SU-DHL-6 (cell line): Measurements from ENCODE around the gene RASSF5.

ENCODE experiments used
- H2AFZ ChIP-seq: fragments of 200-600 bp; sonication (generic); 2 replicates; pipeline ENCODE4 v1.6.1; 2014; ENCODE audit warnings: low read depth, mild to moderate bottlenecking, moderate library complexity, mixed read lengths, antibody characterized with exemption, low read length; ENCODE audit not compliant: severe bottlenecking
- H3F3A ChIP-seq: fragments of 200-600 bp; shearing (Covaris generic); 2 replicates; pipeline ENCODE4 v1.6.0; 2016; ENCODE audit warnings: antibody characterized with exemption, mild to moderate bottlenecking; ENCODE audit not compliant: insufficient read depth
- H3K27ac ChIP-seq: fragments of 200-600 bp; sonication (generic); 2 replicates; pipeline ENCODE4 v1.5.1; 2016; ENCODE audit warnings: low read depth, mild to moderate bottlenecking, low read length, moderate library complexity, mixed read lengths
- H3K27me3 ChIP-seq: fragments of 200-600 bp; sonication (generic), shearing (Covaris generic); 2 replicates; pipeline ENCODE4 v1.6.0; 2014; ENCODE audit warnings: mild to moderate bottlenecking, low read length
- H3K36me3 ChIP-seq: fragments of 200-600 bp; sonication (generic); 2 replicates; pipeline ENCODE4 v1.6.1; 2014; ENCODE audit warnings: mild to moderate bottlenecking, low read length, mixed read lengths
- H3K4me2 ChIP-seq: fragments of 300-600, 200-600 bp; shearing (Covaris generic), sonication (generic); 2 replicates; pipeline ENCODE4 v1.6.0; 2014; ENCODE audit warnings: low read length, low read depth, mild to moderate bottlenecking; ENCODE audit not compliant: poor library complexity, severe bottlenecking
- H3K4me3 ChIP-seq: fragments of 200-600 bp; sonication (generic); 2 replicates; pipeline ENCODE4 v1.5.1; 2014; ENCODE audit warnings: antibody characterized with exemption, low read length, mild to moderate bottlenecking, mixed read lengths; ENCODE audit not compliant: insufficient read depth, poor library complexity, severe bottlenecking
- H3K79me2 ChIP-seq: fragments of 200-600 bp; sonication (generic); 2 replicates; pipeline ENCODE4 v1.6.1; 2014; ENCODE audit warnings: mild to moderate bottlenecking, low read length, moderate library complexity; ENCODE audit not compliant: insufficient read depth
- H3K9ac ChIP-seq: fragments of 200-600 bp; sonication (generic); 2 replicates; pipeline ENCODE4 v1.7.0; 2014; ENCODE audit warnings: mild to moderate bottlenecking, low read length
- H3K9me2 ChIP-seq: fragments of 200-600 bp; sonication (generic); replicated peaks from 2 replicates; pipeline ENCODE4 v1.6.1; 2014; ENCODE audit warnings: low read length; ENCODE audit not compliant: insufficient read depth
- H3K9me3 ChIP-seq: fragments of 200-600 bp; sonication (generic); 2 replicates; pipeline ENCODE4 v1.6.1; 2014; ENCODE audit warnings: low read length, mixed read lengths; ENCODE audit not compliant: insufficient read depth
- H4K20me1 ChIP-seq: fragments of 200-600 bp; sonication (generic); 2 replicates; pipeline ENCODE4 v1.6.1; 2014; ENCODE audit warnings: low read depth, mild to moderate bottlenecking, antibody characterized with exemption, low read length, moderate library complexity, mixed read lengths
- EZH2phosphoT487 ChIP-seq: fragments of 200-600 bp; sonication (generic), shearing (Covaris generic); conservative IDR thresholded peaks from 2 replicates; pipeline ENCODE4 v1.6.1; 2018; ENCODE audit warnings: mild to moderate bottlenecking, antibody characterized with exemption, low read length, moderate library complexity, mixed read lengths
- TF ChIP-seq, protein P1 (sequence below): fragments of 200-600 bp; sonication (generic); IDR thresholded peaks from one replicate; pipeline ENCODE4 v1.5.1; 2017; ENCODE audit warnings: antibody characterized with exemption, mild to moderate bottlenecking, low read length, moderate library complexity; ENCODE audit not compliant: insufficient read depth, poor library complexity, severe bottlenecking

The RASSF5 gene

DNA sequence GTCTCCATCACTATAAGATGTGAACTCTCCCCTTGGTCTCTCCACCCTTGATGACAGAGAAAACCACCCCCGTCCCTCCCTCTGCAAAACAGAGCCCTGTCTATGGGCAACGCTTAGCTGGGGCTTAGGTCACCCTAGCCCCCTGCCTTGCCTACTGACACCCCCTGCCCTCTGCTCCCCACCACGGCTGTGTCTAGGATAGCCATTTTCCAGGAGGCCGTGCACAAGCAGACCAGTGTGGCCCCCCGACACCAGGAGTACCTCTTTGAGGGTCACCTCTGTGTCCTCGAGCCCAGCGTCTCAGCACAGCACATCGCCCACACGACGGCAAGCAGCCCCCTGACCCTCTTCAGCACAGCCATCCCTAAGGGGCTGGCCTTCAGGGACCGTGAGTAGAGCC, 28.6 kb upstream of the RASSF5 start:
- no peak overlapping the region for H3K27ac ChIP-seq

DNA sequence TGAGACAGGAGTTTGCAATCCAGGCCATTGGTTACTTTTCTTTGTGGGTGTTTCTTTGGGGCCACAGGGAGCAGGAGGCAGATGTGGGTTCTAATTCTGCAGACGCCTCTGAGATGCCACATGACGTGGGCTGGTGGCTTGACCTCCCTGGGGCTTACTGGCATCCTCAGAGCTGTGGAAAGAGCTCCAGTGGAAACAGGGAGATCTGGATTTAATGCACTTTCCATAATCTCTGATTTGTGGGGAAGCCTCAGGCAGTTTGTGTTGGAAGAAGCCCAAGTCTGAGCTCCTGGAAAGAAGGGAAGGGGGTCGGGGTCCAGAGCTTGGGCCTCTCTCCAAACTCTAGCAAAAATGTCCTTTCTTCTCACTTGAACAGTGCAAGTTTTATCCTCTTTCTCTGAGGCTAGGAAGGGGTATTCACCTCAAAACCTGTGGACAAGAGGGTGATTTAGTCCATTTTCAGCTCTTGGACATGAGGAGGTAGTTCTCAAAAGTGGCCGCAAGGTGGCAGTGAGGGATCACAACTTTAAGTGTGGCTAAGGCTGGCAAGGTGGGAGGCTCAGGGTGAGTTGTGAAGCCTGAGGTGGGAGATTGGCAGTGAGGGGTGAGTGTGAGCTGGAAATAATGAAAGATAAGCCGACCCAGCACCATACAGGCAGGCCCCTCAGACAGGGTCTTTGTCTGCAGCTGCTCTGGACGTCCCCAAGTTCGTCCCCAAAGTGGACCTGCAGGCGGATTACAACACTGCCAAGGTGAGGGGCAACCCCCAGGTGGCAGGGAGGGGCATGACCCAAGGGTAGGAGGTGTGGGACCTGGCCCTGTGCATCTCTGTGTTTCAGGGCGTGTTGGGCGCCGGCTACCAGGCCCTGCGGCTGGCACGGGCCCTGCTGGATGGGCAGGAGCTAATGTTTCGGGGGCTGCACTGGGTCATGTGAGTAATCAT, 27.9 kb upstream of the RASSF5 start:
- no peak overlapping the region for H3K27ac ChIP-seq
- H3K9me2 ChIP-seq: no peaks in the 10 kb centered on the region
- no peaks in the 10 kb centered on the region for H3F3A ChIP-seq
- H3K9me3 ChIP-seq: no peaks in the 10 kb centered on the region
- H3K4me3 ChIP-seq: no peak overlapping the region
- H3K9ac ChIP-seq: no peak overlapping the region
- no peaks in the 10 kb centered on the region for H3K36me3 ChIP-seq
- H2AFZ ChIP-seq: no peak overlapping the region
- H4K20me1 ChIP-seq: no peaks in the 10 kb centered on the region
- no peak overlapping the region for H3K4me2 ChIP-seq
- no peaks in the 10 kb centered on the region for H3K79me2 ChIP-seq
- H3K27me3 ChIP-seq: no peaks in the 10 kb centered on the region
- TF ChIP-seq, protein P1, sequence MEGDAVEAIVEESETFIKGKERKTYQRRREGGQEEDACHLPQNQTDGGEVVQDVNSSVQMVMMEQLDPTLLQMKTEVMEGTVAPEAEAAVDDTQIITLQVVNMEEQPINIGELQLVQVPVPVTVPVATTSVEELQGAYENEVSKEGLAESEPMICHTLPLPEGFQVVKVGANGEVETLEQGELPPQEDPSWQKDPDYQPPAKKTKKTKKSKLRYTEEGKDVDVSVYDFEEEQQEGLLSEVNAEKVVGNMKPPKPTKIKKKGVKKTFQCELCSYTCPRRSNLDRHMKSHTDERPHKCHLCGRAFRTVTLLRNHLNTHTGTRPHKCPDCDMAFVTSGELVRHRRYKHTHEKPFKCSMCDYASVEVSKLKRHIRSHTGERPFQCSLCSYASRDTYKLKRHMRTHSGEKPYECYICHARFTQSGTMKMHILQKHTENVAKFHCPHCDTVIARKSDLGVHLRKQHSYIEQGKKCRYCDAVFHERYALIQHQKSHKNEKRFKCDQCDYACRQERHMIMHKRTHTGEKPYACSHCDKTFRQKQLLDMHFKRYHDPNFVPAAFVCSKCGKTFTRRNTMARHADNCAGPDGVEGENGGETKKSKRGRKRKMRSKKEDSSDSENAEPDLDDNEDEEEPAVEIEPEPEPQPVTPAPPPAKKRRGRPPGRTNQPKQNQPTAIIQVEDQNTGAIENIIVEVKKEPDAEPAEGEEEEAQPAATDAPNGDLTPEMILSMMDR: peak; percentile 86
- no peak for TF ChIP-seq EZH2phosphoT487

More for the DNA sequence above, 28.6 kb upstream of the RASSF5 start:
- Histone ChIP-seq H3K36me3 (no peaks in the 10 kb centered on the region), H3K9ac (no peak overlapping the region), H2AFZ (no peak overlapping the region), H4K20me1 (no peaks in the 10 kb centered on the region), H3K9me3 (no peaks in the 10 kb centered on the region), H3K79me2 (no peaks in the 10 kb centered on the region), H3K4me2 (no peak overlapping the region), H3K27me3 (no peaks in the 10 kb centered on the region), H3K9me2 (no peaks in the 10 kb centered on the region), H3K4me3 (no peak overlapping the region), H3F3A (no peaks in the 10 kb centered on the region)
- TF ChIP-seq EZH2phosphoT487: no peak
- TF ChIP-seq, protein P1: no peak

DNA sequence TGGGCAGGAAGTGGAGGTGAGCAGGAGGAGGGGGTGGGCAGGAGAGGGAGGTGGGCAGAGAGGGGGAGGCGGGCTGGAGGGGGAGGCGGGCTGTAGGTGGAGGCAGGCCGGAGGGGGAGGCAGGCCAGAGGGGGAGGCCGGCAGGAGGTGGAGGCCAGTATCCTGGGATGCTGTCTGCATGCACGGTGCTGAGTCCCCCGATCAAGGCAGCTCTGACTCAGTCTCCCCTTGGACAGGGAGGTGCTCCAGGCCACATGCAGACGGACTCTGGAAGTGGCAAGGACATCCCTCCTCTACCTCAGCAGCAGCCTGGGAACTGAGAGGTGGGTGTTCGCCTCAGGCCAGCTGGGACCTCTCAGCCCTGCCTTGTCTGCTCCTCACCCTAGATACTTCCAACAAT, 27.1 kb upstream of the RASSF5 start:
- Histone ChIP-seq H3K9me3 (no peaks in the 10 kb centered on the region), H3K27me3 (no peaks in the 10 kb centered on the region), H3K27ac (no peak overlapping the region), H3F3A (no peaks in the 10 kb centered on the region), H3K79me2 (no peaks in the 10 kb centered on the region), H3K36me3 (no peaks in the 10 kb centered on the region), H3K4me2 (no peak overlapping the region), H3K9ac (no peak overlapping the region), H3K9me2 (no peaks in the 10 kb centered on the region), H4K20me1 (no peaks in the 10 kb centered on the region), H2AFZ (no peak overlapping the region), H3K4me3 (no peak overlapping the region)
- TF ChIP-seq, protein P1: no peak
- TF ChIP-seq EZH2phosphoT487: no peak
